Glutamatergic neuron (in vitro differentiated cells): ENCODE measurements around the gene FOXN3. TPM values are rescaled to one million over a fixed set of nuclear protein-coding genes. Genes with fewer than 3 reads are reported as not detected.

ENCODE experiments used
- DNase-seq: peaks from one replicate; pipeline ENCODE4 v3.0.0; 2022
- H3K27ac Mint-ChIP-seq: one replicate; pipeline ENCODE4 v1.8.0; 2020; ENCODE audit warnings: mild to moderate bottlenecking, mixed read lengths, inconsistent platforms; ENCODE audit not compliant: unreplicated experiment
- H3K27me3 Mint-ChIP-seq: one replicate; pipeline ENCODE4 v1.8.0; 2020; ENCODE audit warnings: mild to moderate bottlenecking, moderate library complexity, mixed read lengths, inconsistent platforms; ENCODE audit not compliant: unreplicated experiment
- H3K36me3 Mint-ChIP-seq: one replicate; pipeline ENCODE4 v1.8.0; 2020; ENCODE audit warnings: mild to moderate bottlenecking, mixed read lengths, inconsistent platforms; ENCODE audit not compliant: unreplicated experiment
- H3K4me1 Mint-ChIP-seq: one replicate; pipeline ENCODE4 v1.8.0; 2020; ENCODE audit warnings: mild to moderate bottlenecking, low read depth, mixed read lengths, inconsistent platforms; ENCODE audit not compliant: unreplicated experiment
- H3K4me3 Mint-ChIP-seq: one replicate; pipeline ENCODE4 v1.8.0; 2020; ENCODE audit warnings: mild to moderate bottlenecking, mixed read lengths, inconsistent platforms; ENCODE audit not compliant: unreplicated experiment
- H3K9me3 Mint-ChIP-seq: one replicate; pipeline ENCODE4 v1.8.0; 2020; ENCODE audit warnings: mild to moderate bottlenecking, moderate library complexity, mixed read lengths, inconsistent platforms; ENCODE audit not compliant: unreplicated experiment
- total RNA-seq: library from RNA; stranded (reverse); fragmentation: NEBNext Ultra II Directional; extraction: Animal tissue kit (Norgen Biotek cat#: 25700); gene quantifications from one replicate; pipeline ENCODE4 v1.2.1, GENCODE V29; 2021; ENCODE audit not compliant: unreplicated experiment
- TF ChIP-seq, protein P1 (sequence below): fragments of 200-600 bp; sonication (generic); IDR thresholded peaks from one replicate; pipeline ENCODE4 v1.5.0; 2021; ENCODE audit not compliant: partially characterized antibody, unreplicated experiment

The FOXN3 gene
- total RNA-seq, 1 donor from 2014 or later = 139 TPM

DNA sequence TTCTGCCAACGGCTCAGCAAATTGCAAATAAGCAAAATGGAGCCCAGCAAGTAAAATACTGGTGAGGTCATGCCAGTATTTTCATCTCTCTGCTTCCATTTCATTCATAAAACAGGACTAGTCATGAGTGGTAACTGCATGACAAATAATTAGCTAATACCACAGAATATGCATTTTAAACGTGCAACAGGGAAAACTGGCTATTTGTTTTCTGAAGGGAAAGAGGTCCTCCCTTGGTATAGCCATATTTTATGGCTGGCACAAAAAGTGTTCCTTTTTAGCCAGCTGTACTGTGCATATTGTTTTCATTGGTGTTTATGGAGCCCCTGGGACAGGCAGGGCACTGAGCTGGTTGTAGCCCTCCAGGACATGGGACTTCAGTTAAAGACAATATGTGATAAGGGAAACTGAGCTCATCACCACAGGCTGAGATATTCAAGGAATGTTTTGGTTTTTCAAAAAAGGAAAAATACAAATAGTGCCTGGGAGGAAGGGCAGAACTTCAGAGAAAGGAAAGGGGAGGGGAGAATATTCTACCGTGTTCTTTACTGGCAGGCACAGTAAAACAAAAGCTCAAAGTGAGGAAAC lies 26.1 kb upstream of the FOXN3 start:
- peaks cover 2% of the 10 kb centered on the region for H3K27me3 Mint-ChIP-seq
- H3K4me3 Mint-ChIP-seq = no peak overlapping the region
- TF ChIP-seq, protein P1, sequence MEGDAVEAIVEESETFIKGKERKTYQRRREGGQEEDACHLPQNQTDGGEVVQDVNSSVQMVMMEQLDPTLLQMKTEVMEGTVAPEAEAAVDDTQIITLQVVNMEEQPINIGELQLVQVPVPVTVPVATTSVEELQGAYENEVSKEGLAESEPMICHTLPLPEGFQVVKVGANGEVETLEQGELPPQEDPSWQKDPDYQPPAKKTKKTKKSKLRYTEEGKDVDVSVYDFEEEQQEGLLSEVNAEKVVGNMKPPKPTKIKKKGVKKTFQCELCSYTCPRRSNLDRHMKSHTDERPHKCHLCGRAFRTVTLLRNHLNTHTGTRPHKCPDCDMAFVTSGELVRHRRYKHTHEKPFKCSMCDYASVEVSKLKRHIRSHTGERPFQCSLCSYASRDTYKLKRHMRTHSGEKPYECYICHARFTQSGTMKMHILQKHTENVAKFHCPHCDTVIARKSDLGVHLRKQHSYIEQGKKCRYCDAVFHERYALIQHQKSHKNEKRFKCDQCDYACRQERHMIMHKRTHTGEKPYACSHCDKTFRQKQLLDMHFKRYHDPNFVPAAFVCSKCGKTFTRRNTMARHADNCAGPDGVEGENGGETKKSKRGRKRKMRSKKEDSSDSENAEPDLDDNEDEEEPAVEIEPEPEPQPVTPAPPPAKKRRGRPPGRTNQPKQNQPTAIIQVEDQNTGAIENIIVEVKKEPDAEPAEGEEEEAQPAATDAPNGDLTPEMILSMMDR = no peak
- H3K9me3 Mint-ChIP-seq = peaks cover 8% of the 10 kb centered on the region
- no peak for DNase-seq
- no peaks in the 10 kb centered on the region for H3K36me3 Mint-ChIP-seq
- no peak overlapping the region for H3K27ac Mint-ChIP-seq
- peaks cover 14% of the 10 kb centered on the region for H3K4me1 Mint-ChIP-seq

DNA sequence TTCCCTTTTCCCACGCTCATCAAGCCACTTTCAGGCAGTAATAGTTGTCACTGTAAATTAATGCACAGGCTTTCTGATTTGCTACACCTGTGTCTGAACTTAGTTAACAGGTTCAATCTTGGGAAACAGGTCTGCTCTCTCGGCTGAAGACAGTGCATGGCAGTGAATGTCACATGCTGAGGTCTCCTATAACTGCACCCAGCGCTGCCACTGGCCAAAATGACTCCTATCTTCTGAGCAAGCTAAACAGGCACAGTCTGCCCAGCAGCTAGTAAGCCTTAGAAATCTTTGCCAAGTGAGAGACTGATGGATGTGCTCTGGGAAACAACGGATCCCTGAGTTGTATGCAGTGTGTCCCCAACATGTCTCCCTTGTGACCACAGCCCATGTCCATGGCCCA lies 25.2 kb upstream of the FOXN3 start:
- no peak overlapping the region for H3K4me3 Mint-ChIP-seq
- H3K27ac Mint-ChIP-seq = no peak overlapping the region
- H3K36me3 Mint-ChIP-seq = no peaks in the 10 kb centered on the region
- H3K27me3 Mint-ChIP-seq = peaks cover 2% of the 10 kb centered on the region
- DNase-seq = no peak
- peaks cover 14% of the 10 kb centered on the region for H3K4me1 Mint-ChIP-seq
- TF ChIP-seq, protein P1 = no peak
- H3K9me3 Mint-ChIP-seq = peaks cover 6% of the 10 kb centered on the region

DNA sequence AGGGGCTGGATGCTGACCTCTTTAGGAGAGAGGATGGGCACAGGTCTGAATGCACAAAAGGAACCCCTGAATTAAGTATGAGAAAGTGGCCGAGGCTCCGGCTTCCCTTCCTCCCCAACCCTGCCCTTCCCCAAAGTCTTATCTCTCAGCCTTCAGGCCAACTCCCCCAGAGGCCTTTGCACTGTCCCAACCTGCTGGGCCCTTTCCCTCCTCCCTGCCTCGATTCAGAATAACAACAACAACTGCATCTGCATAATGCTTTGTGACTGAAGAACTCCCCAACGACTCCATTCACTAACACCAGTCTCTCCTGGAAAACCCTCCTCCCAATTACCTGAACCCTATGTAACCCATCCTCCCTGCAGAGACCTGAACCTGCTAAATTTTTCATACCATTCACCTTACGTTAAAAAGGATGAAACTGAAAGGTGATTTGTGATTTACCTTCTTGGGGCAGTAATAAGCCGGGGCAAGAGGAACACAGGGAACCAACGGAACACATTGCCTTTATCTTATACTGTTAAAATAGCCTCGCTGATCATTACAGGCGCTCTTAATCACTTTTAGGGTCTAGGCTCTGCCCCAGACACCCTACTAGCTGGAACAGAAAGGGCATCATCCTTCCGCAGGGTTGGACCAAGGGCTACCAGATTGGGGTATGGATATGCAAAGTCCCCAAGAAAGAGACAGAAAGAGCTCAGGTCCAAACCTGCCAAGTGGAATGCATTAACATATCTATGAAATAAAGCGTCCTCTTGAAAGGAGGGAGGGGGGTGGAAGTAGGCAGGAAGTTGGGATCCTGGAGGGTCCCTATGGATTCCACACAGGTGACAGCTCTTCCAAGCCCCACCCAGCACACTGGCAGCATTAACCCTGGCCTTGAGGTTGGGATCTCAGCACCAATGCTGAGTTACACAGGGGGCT lies 24.2 kb upstream of the FOXN3 start:
- H3K27me3 Mint-ChIP-seq = peaks cover 4% of the 10 kb centered on the region
- no peak overlapping the region for H3K4me3 Mint-ChIP-seq
- H3K4me1 Mint-ChIP-seq = peaks cover 14% of the 10 kb centered on the region
- no peaks in the 10 kb centered on the region for H3K36me3 Mint-ChIP-seq
- DNase-seq = no peak
- H3K27ac Mint-ChIP-seq = no peak overlapping the region
- peaks cover 6% of the 10 kb centered on the region for H3K9me3 Mint-ChIP-seq
- TF ChIP-seq, protein P1 = no peak

DNA sequence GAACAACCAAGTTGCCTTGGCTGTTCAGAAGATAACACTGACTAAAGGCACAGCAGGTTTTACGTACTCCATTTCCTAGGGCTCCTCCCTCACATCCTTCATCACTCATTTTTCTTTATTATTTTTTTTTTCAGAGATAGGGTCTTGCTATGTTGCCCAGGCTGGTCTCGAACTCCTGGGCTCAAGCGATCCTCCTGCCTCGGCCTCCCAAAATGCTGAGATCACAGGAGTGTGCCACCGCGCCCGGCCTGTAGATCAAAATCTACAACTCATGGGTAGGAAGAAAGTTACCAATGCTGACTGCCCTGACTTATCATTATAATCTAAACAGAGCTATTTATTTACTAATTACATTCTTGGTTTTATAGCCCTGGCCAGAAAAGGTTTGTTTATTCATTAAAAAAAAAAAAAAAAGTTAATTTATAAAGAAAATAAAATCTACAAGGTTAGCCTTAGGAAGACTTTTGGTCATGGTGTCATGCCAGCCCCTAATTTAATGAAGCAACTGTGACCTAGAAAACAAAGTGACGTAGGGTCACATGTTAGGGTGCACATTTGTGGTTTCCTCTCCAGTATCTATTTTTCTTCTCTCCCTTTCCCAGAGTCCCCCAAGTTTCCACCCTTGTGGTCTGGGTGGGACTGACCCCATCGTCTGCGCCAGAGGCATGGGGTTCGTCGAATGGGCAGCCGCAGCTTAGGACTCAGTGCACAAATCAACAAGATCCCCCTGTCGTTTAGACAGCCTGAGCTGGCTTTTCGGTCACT lies 19.0 kb upstream of the FOXN3 start:
- peaks cover 3% of the 10 kb centered on the region for H3K36me3 Mint-ChIP-seq
- H3K4me3 Mint-ChIP-seq = no peak overlapping the region
- H3K4me1 Mint-ChIP-seq = peaks cover 5% of the 10 kb centered on the region
- no peak for DNase-seq
- H3K9me3 Mint-ChIP-seq = peaks cover 8% of the 10 kb centered on the region
- TF ChIP-seq, protein P1 = no peak
- peaks cover 2% of the 10 kb centered on the region for H3K27me3 Mint-ChIP-seq
- no peak overlapping the region for H3K27ac Mint-ChIP-seq
